HFFc6 (cell line): ENCODE results near the gene CEACAM4. TPM values are rescaled to one million over a fixed set of nuclear protein-coding genes. Genes with fewer than 3 reads are reported as not detected.

Experiments used
- DNase-seq: peaks from one replicate; pipeline ENCODE4 v3.0.0-alpha.2; 2018
- H3K27ac Mint-ChIP-seq: 2 replicates; pipeline ENCODE4 v1.8.0; 2020; ENCODE audit warnings: mild to moderate bottlenecking, mixed read lengths
- H3K27me3 Mint-ChIP-seq: 2 replicates; pipeline ENCODE4 v1.8.0; 2021; ENCODE audit warnings: mild to moderate bottlenecking, moderate library complexity, mixed read lengths; ENCODE audit not compliant: insufficient read depth
- H3K36me3 Mint-ChIP-seq: 2 replicates; pipeline ENCODE4 v1.8.0; 2021; ENCODE audit warnings: low read depth, mixed read lengths
- H3K4me1 Mint-ChIP-seq: 2 replicates; pipeline ENCODE4 v1.8.0; 2020; ENCODE audit warnings: low read depth, mixed read lengths
- H3K4me3 Mint-ChIP-seq: 2 replicates; pipeline ENCODE4 v1.8.0; 2020; ENCODE audit warnings: mild to moderate bottlenecking, moderate library complexity, mixed read lengths
- H3K9me3 Mint-ChIP-seq: 2 replicates; pipeline ENCODE4 v1.8.0; 2020; ENCODE audit warnings: mild to moderate bottlenecking, mixed read lengths
- total RNA-seq, 6 experiments: library from RNA; stranded (reverse); fragmentation: NEBNext Ultra II Directional; extraction: Animal tissue kit (Norgen Biotek cat#: 25700); gene quantifications; 2 replicates in 1 of 6; 3 replicates in 5 of 6; pipeline ENCODE4 v1.2.3, GENCODE V29; 2021
- TF ChIP-seq, protein P1 (sequence below): fragments of 200-600 bp; sonication (generic); IDR thresholded peaks from 2 replicates; pipeline ENCODE4 v1.5.0; 2021; ENCODE audit warnings: antibody characterized with exemption, mild to moderate bottlenecking

The CEACAM4 gene
- total RNA-seq, 6 experiments from 2014 or later, result not detected

DNA sequence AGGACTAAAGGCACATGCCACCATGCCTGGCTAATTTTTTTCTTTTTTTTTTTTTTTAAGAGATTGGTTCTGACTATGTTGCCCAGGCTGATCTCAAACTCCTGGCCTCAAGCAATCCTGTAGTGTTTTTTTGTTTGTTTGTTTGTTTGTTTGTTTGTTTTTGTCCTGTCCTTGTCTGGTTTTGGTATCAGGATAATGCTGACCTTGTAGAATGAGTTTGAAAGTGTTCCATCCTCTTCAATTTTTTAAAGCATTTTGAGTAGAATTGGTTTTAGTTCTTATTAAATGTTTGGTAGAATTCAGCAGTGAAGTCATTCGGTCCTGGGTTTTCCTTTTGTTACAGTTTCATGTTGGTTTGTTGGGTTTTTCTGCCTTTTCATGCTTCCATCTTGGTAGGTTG lies 19.2 kb downstream of the CEACAM4 start:
- H3K27ac Mint-ChIP-seq, result no peak overlapping the region
- TF ChIP-seq, protein P1, sequence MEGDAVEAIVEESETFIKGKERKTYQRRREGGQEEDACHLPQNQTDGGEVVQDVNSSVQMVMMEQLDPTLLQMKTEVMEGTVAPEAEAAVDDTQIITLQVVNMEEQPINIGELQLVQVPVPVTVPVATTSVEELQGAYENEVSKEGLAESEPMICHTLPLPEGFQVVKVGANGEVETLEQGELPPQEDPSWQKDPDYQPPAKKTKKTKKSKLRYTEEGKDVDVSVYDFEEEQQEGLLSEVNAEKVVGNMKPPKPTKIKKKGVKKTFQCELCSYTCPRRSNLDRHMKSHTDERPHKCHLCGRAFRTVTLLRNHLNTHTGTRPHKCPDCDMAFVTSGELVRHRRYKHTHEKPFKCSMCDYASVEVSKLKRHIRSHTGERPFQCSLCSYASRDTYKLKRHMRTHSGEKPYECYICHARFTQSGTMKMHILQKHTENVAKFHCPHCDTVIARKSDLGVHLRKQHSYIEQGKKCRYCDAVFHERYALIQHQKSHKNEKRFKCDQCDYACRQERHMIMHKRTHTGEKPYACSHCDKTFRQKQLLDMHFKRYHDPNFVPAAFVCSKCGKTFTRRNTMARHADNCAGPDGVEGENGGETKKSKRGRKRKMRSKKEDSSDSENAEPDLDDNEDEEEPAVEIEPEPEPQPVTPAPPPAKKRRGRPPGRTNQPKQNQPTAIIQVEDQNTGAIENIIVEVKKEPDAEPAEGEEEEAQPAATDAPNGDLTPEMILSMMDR, result no peak
- no peaks in the 10 kb centered on the region for H3K4me1 Mint-ChIP-seq
- peaks cover 21% of the 10 kb centered on the region for H3K27me3 Mint-ChIP-seq
- H3K36me3 Mint-ChIP-seq, result no peaks in the 10 kb centered on the region
- H3K9me3 Mint-ChIP-seq, result no peaks in the 10 kb centered on the region
- H3K4me3 Mint-ChIP-seq, result no peak overlapping the region
- no peak for DNase-seq

DNA sequence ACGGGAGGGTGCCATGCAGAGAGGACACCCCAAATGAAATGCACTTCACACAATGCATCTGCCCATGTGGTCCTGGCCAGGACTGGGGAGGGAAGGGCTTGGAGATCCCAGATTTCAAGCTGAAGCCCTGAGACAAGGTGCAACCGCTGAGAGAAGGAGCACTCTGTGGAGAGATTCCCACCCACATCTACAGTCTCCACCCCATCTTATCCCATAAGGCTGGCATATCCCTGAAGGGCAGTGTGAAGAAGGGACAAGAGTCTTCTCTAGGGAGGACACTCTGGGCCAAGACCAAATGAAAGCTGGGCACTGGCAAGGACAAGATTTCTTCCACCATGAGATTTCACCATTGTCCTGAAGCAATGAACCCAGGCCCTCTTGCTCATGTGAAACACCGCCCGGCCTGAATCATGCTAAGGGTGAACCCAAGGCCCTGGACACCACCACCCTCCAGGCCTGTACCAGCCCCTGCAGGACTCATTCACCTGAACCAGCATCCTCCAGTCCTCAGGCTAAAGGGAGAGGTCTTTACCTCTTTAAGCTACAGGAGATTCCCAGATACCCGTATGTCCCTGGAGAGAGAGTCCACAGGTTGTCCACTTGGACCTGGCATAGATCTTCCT lies 20.5 kb downstream of the CEACAM4 start:
- Mint-ChIP-seq H3K36me3 (no peaks in the 10 kb centered on the region), H3K9me3 (no peaks in the 10 kb centered on the region), H3K4me1 (no peaks in the 10 kb centered on the region), H3K27me3 (peaks cover 23% of the 10 kb centered on the region), H3K4me3 (no peak overlapping the region), H3K27ac (no peak overlapping the region)
- TF ChIP-seq, protein P1, result no peak
- DNase-seq, result no peak

DNA sequence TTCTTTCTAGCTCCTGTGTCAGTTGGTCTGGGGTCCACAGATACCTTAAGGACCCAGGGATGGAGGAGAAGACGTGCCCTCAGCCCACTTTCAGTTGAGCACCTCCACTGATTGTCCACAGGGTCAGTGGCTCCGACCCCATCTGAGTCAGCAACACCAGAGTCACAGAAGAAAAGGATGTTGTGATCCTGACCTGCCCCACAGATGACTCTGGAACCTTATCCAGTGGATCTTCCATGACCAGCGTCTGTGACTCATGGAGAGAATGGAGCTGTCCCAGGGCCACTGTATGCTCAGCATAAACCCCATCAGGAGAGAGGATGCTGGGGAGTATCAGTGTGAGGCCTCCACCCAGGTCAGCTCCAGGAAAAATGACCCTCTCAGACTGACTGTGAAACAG lies 22.0 kb downstream of the CEACAM4 start:
- Mint-ChIP-seq H3K4me1 (peaks cover 3% of the 10 kb centered on the region; the same call in 1 of the 2 replicates), H3K9me3 (no peaks in the 10 kb centered on the region), H3K4me3 (no peak overlapping the region), H3K27ac (no peak overlapping the region), H3K36me3 (no peaks in the 10 kb centered on the region), H3K27me3 (peaks cover 23% of the 10 kb centered on the region)
- no peak for DNase-seq
- TF ChIP-seq, protein P1, result no peak

DNA sequence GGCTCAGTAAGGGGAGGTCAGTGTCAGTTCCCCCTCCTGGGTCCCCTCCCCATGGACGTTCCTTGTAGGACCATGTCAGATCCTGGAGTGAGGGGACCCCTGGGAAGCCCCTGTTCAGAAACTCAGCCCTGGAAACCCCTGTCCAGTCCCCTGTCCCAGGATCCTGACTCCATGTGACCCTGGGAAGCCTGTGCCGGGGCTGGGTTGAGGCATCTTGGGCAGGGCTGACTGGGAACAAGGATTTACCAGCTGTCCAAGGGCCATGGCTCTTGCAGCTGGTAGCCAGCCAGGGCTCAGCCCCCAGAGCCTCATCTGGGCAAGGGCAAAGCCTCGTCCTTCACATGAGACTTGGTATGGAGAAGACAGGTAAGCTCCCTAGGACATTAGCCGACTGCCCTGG lies 25.1 kb downstream of the CEACAM4 start:
- H3K9me3 Mint-ChIP-seq, result no peaks in the 10 kb centered on the region
- no peak for DNase-seq
- peaks cover 26% of the 10 kb centered on the region for H3K27me3 Mint-ChIP-seq
- no peak overlapping the region for H3K4me3 Mint-ChIP-seq
- TF ChIP-seq, protein P1, result no peak
- H3K36me3 Mint-ChIP-seq, result no peaks in the 10 kb centered on the region
- peaks cover 12% of the 10 kb centered on the region; the same call in 1 of the 2 replicates for H3K4me1 Mint-ChIP-seq
- H3K27ac Mint-ChIP-seq, result no peak overlapping the region

DNA sequence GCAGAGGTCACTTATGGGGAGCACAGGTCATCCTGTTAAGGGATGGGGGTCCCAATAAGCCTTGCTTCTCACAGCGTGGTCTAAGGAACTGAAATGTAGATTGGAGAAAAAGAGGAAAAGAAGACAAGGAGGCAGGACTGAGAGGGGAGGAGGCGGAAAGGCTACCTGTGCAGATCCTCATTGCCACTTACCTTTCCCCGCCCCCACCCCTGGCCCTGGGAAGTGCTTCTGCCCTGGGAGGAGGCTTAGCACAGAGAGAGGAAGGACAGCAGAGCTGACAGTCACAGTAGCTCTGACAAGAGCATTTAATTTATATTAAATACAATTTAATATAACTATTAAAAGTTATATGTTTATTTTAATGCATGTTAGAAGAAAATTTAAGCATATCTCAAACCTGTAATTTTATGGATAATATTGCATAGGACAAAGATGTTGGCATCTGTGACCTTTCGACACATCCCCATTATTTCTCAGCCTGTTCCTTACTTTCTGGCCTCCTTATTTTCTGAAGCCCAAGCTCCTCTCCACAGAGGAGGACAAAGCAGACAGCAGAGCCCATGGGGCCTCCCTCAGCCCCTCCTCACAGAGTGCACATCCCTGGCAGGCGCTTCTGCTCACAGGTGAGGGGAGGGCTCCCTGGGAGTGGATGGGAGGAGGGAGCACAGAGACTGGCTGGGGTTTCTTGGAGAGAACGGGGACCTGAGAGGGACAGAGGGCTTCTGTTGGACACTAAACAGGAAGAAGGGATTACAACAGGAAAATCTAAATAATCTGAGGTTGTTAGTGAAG lies 27.5 kb downstream of the CEACAM4 start:
- Mint-ChIP-seq H3K9me3 (no peaks in the 10 kb centered on the region), H3K4me1 (peaks cover 12% of the 10 kb centered on the region; the same call in 1 of the 2 replicates), H3K4me3 (no peak overlapping the region), H3K36me3 (no peaks in the 10 kb centered on the region), H3K27ac (no peak overlapping the region), H3K27me3 (peaks cover 26% of the 10 kb centered on the region)
- TF ChIP-seq, protein P1, result no peak
- no peak for DNase-seq
